ENCODE measurements around the gene ABCC6. TPM values are rescaled to one million over a fixed set of nuclear protein-coding genes. Genes with fewer than 3 reads are reported as not detected.

The ABCC6 gene
- total and polyA plus RNA-seq, 2 of the 13 experiments (the other 11 are each of a cell fraction or from before 2014, with no cell fraction given) = 82.4 to 105 TPM

DNA sequence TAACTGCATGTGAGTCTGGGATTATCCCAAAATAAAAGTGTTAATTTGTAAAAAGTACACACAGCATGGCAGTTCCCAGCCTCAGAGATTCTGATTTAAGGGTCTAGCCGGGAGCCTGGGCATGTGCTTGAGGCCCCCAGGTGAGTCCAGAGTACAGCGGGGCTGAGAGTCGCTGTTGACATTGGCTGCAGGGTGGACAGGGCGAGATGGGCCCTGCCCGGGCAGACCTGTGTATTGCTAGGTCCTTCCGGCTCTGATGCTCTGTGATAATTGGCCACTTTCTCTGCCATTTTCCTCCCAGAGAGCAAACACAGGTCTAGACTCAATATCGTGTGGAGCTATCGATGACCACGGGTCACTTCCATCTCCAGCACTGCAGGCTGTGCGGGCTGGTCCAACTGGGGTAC is 73.6 kb downstream of the ABCC6 start (continued):
- TF ChIP-seq BATF2 (CRISPR knock-in tag; IDR thresholded peaks at IDR 0.05) (no peak), USF2 (IDR thresholded peaks at IDR 0.05; ENCODE audit: low read depth, low read length) (no peak), USF2 (CRISPR knock-in tag; IDR thresholded peaks at IDR 0.05; ENCODE audit: borderline replicate concordance) (no peak), LBX2 (CRISPR knock-in tag; IDR thresholded peaks at IDR 0.05; ENCODE audit: borderline replicate concordance) (0 out of 2 replicates have a peak, but pooled peaks have one; percentile 41), RFXANK (CRISPR knock-in tag; IDR thresholded peaks at IDR 0.05) (no peak), GRHL1 (CRISPR knock-in tag; conservative IDR thresholded peaks at IDR 0.05) (no peak), PHB2 (IDR thresholded peaks at IDR 0.05; ENCODE audit: partially characterized antibody) (no peak), ZBTB38 (CRISPR knock-in tag; IDR thresholded peaks at IDR 0.05) (peak; percentile 74), NKX3-1 (CRISPR knock-in tag; IDR thresholded peaks at IDR 0.05) (no peak), NFIC (IDR thresholded peaks at IDR 0.05; ENCODE audit: low read length) (no peak; the same call in 1 of the 2 replicates), TMF1 (CRISPR knock-in tag; IDR thresholded peaks at IDR 0.05; ENCODE audit: low read depth) (no peak), SRSF4 (IDR thresholded peaks at IDR 0.05; ENCODE audit: low read depth, low read length, poor library complexity, severe bottlenecking) (no peak), ZNF83 (CRISPR knock-in tag; IDR thresholded peaks at IDR 0.05; ENCODE audit: borderline replicate concordance) (no peak), PRMT3 (CRISPR knock-in tag; IDR thresholded peaks at IDR 0.05; ENCODE audit: borderline replicate concordance, low read depth) (no peak), MEIS2 (CRISPR knock-in tag; IDR thresholded peaks at IDR 0.05) (peak; percentile 87), ZFP91 (CRISPR knock-in tag; IDR thresholded peaks at IDR 0.05; ENCODE audit: borderline replicate concordance) (0 out of 2 replicates have a peak, but pooled peaks have one; percentile 69), ZNF567 (CRISPR knock-in tag; IDR thresholded peaks at IDR 0.05; ENCODE audit: borderline replicate concordance) (no peak), HMG20A (CRISPR knock-in tag; IDR thresholded peaks at IDR 0.05; ENCODE audit: borderline replicate concordance) (0 out of 2 replicates have a peak, but pooled peaks have one; percentile 36)
- TF ChIP-seq, protein P1, sequence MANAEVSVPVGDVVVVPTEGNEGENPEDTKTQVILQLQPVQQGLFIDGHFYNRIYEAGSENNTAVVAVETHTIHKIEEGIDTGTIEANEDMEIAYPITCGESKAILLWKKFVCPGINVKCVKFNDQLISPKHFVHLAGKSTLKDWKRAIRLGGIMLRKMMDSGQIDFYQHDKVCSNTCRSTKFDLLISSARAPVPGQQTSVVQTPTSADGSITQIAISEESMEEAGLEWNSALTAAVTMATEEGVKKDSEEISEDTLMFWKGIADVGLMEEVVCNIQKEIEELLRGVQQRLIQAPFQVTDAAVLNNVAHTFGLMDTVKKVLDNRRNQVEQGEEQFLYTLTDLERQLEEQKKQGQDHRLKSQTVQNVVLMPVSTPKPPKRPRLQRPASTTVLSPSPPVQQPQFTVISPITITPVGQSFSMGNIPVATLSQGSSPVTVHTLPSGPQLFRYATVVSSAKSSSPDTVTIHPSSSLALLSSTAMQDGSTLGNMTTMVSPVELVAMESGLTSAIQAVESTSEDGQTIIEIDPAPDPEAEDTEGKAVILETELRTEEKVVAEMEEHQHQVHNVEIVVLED (CRISPR knock-in tag; IDR thresholded peaks at IDR 0.05; ENCODE audit: borderline replicate concordance) = no peak
- TF ChIP-seq, protein P2, sequence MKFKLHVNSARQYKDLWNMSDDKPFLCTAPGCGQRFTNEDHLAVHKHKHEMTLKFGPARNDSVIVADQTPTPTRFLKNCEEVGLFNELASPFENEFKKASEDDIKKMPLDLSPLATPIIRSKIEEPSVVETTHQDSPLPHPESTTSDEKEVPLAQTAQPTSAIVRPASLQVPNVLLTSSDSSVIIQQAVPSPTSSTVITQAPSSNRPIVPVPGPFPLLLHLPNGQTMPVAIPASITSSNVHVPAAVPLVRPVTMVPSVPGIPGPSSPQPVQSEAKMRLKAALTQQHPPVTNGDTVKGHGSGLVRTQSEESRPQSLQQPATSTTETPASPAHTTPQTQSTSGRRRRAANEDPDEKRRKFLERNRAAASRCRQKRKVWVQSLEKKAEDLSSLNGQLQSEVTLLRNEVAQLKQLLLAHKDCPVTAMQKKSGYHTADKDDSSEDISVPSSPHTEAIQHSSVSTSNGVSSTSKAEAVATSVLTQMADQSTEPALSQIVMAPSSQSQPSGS (CRISPR knock-in tag; IDR thresholded peaks at IDR 0.05) = peak; percentile 34; the same call in 1 of the 2 replicates

Data from HepG2 (cell line).